Kidney epithelial cell (primary cell): ENCODE measurements around the gene PCBD2. TPM values are rescaled to one million over a fixed set of nuclear protein-coding genes. Genes with fewer than 3 reads are reported as not detected.

Experiments
- DNase-seq: peaks from one replicate; pipeline ENCODE4 v3.0.0-alpha.2; 2010; ENCODE audit warnings: low read depth
- H3K27me3 ChIP-seq: 2 replicates; pipeline ENCODE4 v1.6.0; 2011; ENCODE audit warnings: low read length; ENCODE audit not compliant: control insufficient read depth, insufficient read depth
- H3K36me3 ChIP-seq: 2 replicates; pipeline ENCODE4 v1.5.1; 2011; ENCODE audit warnings: low read length; ENCODE audit not compliant: control insufficient read depth, insufficient read depth
- H3K4me3 ChIP-seq: 2 replicates; pipeline ENCODE4 v1.5.1; 2011; ENCODE audit warnings: low read depth, mild to moderate bottlenecking, control low read depth, low read length
- total RNA-seq: library from RNA; depleted of rRNA; stranded (reverse); fragments of >200 nt; gene quantifications from 2 replicates; pipeline ENCODE4 v1.2.3, GENCODE V29; 2015
- TF ChIP-seq, protein P1 (sequence below): IDR thresholded peaks from 2 replicates; pipeline ENCODE4 v1.5.1; 2011; ENCODE audit warnings: mild to moderate bottlenecking, moderate library complexity, low read length, control low read depth, inconsistent platforms; ENCODE audit not compliant: insufficient read depth, poor library complexity, severe bottlenecking

PCBD2 gene
- total RNA-seq, 1 donor from 2014 or later, result 12.0 TPM

DNA sequence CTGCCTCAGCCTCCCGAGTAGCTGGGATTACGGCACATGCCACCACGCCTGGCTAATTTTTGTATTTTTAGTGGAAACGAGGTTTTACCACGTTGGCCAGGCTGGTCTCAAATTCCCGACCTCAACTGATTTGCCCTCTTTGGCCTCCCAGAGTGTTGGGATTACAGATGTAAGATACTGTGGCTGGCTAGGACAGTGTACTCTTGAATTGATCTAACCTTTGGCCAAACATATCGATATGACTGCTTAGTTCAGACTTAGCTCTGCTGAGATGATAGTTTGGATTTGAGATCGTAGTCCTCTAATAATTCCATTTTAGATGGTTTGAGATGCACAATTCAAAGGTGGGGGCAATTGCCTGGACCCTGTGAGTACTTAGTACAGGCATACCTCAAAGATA, 15.6 kb upstream of the PCBD2 start:
- no peaks in the 10 kb centered on the region for H3K36me3 ChIP-seq
- no peaks in the 10 kb centered on the region for H3K27me3 ChIP-seq
- no peak for DNase-seq
- TF ChIP-seq, protein P1, sequence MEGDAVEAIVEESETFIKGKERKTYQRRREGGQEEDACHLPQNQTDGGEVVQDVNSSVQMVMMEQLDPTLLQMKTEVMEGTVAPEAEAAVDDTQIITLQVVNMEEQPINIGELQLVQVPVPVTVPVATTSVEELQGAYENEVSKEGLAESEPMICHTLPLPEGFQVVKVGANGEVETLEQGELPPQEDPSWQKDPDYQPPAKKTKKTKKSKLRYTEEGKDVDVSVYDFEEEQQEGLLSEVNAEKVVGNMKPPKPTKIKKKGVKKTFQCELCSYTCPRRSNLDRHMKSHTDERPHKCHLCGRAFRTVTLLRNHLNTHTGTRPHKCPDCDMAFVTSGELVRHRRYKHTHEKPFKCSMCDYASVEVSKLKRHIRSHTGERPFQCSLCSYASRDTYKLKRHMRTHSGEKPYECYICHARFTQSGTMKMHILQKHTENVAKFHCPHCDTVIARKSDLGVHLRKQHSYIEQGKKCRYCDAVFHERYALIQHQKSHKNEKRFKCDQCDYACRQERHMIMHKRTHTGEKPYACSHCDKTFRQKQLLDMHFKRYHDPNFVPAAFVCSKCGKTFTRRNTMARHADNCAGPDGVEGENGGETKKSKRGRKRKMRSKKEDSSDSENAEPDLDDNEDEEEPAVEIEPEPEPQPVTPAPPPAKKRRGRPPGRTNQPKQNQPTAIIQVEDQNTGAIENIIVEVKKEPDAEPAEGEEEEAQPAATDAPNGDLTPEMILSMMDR, result no peak
- no peak overlapping the region for H3K4me3 ChIP-seq

DNA sequence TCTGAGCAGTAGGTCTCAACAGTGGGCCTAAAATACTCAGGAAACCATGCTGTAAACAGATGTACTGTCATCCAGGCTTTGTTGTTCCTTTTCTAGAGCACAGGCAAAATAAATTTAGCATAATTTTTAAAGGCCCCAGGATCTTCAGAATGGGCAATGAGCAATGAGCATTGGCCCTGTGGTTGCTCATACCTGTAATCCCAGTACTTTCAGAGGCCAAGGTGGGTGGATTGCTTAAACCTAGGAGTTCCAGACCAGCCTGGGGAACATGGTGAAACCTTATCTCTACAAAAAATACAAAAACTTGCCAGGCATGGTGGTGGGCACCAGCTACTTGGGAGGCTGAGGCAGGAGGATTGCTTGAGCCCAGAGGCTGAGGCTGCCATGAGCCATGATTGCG, 13.5 kb upstream of the PCBD2 start:
- TF ChIP-seq, protein P1, result no peak
- H3K27me3 ChIP-seq, result no peaks in the 10 kb centered on the region
- DNase-seq, result no peak
- no peaks in the 10 kb centered on the region for H3K36me3 ChIP-seq
- H3K4me3 ChIP-seq, result no peak overlapping the region

DNA sequence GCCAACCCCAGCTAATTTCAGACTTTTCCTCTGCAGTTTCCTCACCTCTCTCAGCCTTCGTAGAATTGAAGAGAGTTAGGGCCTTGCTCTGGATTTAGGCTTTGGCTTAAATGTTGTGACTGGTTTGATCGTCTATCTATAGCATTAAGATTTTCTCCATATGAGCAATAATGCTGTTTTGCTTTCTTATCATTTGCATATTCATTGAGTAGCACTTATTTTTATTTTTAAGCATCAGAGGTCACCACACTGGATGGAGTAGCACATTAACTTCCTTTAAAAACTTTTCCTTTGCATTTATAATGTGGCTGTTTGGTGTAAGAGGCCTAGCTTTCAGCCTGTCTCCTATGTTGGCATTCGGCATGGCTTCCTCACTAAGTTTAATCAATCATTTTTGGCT, 12.6 kb upstream of the PCBD2 start:
- TF ChIP-seq, protein P1, result no peak
- no peaks in the 10 kb centered on the region for H3K27me3 ChIP-seq

DNA sequence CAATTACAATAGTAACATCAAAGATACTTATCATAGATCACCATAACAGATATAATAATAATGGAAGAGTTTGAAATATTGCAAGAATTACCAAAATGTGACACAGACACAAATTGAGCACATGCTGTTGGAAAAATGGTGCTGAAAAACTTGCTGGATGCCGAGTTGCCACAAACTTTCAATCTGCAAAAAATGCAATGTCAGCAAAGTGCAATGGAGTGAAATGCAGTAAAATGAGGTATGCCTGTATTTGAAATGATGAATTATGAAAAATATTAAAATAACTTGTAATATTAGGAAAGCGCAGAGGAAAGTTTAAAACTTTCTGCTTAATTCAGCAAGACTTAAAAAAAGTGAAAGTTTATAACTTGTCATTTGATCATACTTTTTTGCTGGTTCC, 12.0 kb upstream of the PCBD2 start:
- no peaks in the 10 kb centered on the region for H3K27me3 ChIP-seq
- H3K4me3 ChIP-seq, result no peak overlapping the region
- TF ChIP-seq, protein P1, result no peak
- DNase-seq, result no peak
- no peaks in the 10 kb centered on the region for H3K36me3 ChIP-seq

More for the DNA sequence above, 12.6 kb upstream of the PCBD2 start:
- no peak for DNase-seq
- Histone ChIP-seq H3K36me3 (no peaks in the 10 kb centered on the region), H3K4me3 (no peak overlapping the region)

DNA sequence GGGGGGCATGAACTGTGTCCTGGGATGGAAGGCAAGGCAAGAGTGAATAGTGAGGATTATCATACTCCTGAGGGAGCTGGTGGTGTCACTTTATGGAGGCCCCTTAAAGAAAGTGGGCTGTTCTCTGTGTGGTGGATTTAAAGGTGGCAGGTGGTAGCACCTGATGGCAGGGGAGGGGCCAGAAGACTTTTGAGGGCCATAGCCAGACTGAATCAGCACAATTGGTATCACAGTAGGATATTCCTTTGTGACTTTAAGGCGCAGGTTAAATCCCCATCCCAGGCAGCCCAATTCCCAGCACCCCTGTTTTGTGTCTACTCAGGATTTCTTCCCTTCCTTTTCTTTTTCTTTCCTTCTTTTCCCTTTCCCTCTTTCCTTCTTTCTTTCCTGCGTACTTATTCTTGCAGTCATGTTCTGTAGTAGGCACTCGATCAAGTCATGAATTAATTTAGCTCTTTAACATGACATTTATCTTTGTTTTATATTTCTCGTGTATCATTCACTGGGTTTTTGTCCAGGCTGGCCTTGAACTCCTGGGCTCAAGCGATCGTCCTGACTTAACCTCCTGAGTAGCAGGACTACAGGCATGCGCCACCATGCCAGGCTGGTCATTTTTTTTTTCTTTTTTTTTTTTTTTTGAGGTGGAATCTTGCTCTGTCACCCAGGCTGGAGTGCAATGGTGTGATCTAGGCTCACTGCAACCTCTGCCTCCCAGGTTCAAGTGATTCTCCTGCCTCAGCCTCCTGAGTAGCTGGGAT, 11.0 kb upstream of the PCBD2 start:
- no peak for DNase-seq
- no peaks in the 10 kb centered on the region for H3K27me3 ChIP-seq
- H3K36me3 ChIP-seq, result no peaks in the 10 kb centered on the region
- TF ChIP-seq, protein P1, result no peak
- H3K4me3 ChIP-seq, result no peak overlapping the region
